ENCODE measurements around the gene VAT1. TPM values are rescaled to one million over a fixed set of nuclear protein-coding genes. Genes with fewer than 3 reads are reported as not detected.

Gene VAT1
- total and polyA plus RNA-seq, 2 of the 13 experiments (the other 11 are each of a cell fraction or from before 2014, with no cell fraction given): 143 to 205 TPM

DNA sequence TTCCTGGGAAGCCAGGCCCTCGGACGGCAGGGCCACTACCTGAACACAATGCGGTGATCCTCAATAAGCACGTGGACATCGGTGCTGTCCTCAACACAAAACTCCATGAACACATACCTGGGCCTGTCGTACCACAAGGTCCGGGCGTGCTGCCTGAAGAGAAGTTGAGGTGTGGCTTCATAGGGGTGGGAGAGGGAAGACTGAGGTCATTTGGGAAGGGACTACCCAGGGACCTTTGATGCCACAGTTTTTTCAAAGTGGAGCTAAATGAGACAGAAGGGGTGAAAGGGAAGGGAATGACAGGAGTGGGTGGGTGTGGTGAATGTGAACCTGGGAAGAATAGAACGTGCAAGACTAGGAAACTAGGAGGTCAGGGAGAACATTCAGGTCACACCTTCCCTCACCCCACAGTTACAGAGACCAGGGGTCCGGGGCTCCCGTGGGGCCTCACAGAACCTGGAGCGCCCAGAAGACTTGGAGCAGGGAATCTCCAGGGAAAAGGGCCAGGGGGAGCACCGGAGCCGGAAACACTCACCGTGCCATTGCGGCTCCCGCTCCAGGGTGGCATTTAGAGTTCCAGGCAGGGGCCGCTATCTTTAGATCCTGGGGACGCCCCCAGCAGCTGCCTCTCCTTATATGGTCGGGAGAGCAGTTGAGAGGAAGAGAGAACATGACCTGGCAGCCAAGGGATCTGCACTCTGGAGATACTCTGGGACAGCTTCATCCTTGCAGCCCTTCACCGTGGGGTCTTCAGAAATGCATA, 42.5 kb downstream of the VAT1 start, which contains the start of gene PTGES3L (continued):
- TF ChIP-seq, protein P1, sequence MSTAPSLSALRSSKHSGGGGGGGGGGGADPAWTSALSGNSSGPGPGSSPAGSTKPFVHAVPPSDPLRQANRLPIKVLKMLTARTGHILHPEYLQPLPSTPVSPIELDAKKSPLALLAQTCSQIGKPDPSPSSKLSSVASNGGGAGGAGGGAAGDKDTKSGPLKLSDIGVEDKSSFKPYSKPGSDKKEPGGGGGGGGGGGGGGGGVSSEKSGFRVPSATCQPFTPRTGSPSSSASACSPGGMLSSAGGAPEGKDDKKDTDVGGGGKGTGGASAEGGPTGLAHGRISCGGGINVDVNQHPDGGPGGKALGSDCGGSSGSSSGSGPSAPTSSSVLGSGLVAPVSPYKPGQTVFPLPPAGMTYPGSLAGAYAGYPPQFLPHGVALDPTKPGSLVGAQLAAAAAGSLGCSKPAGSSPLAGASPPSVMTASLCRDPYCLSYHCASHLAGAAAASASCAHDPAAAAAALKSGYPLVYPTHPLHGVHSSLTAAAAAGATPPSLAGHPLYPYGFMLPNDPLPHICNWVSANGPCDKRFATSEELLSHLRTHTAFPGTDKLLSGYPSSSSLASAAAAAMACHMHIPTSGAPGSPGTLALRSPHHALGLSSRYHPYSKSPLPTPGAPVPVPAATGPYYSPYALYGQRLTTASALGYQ (CRISPR knock-in tag; IDR thresholded peaks at IDR 0.05): no peak
- TF ChIP-seq ZNF7 (CRISPR knock-in tag; IDR thresholded peaks at IDR 0.05) (no peak), POGZ (CRISPR knock-in tag; IDR thresholded peaks at IDR 0.05) (no peak), HDAC2 (CRISPR knock-in tag; IDR thresholded peaks at IDR 0.05) (no peak; the same call in 1 of the 2 replicates), ZNF317 (CRISPR knock-in tag; IDR thresholded peaks at IDR 0.05) (peak; percentile 54; the same call in 1 of the 2 replicates), SKI (IDR thresholded peaks at IDR 0.05; ENCODE audit: partially characterized antibody) (no peak), ZNF619 (CRISPR knock-in tag; IDR thresholded peaks at IDR 0.05) (no peak), ZNF430 (CRISPR knock-in tag; IDR thresholded peaks at IDR 0.05) (peak; percentile 20; the same call in 1 of the 2 replicates), PRPF4 (IDR thresholded peaks at IDR 0.05; ENCODE audit: low read depth, low read length, poor library complexity, severe bottlenecking) (peak; percentile 40)
- TF ChIP-seq, protein P2, sequence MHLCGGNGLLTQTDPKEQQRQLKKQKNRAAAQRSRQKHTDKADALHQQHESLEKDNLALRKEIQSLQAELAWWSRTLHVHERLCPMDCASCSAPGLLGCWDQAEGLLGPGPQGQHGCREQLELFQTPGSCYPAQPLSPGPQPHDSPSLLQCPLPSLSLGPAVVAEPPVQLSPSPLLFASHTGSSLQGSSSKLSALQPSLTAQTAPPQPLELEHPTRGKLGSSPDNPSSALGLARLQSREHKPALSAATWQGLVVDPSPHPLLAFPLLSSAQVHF (CRISPR knock-in tag; IDR thresholded peaks at IDR 0.05): no peak
- TF ChIP-seq, protein P3, sequence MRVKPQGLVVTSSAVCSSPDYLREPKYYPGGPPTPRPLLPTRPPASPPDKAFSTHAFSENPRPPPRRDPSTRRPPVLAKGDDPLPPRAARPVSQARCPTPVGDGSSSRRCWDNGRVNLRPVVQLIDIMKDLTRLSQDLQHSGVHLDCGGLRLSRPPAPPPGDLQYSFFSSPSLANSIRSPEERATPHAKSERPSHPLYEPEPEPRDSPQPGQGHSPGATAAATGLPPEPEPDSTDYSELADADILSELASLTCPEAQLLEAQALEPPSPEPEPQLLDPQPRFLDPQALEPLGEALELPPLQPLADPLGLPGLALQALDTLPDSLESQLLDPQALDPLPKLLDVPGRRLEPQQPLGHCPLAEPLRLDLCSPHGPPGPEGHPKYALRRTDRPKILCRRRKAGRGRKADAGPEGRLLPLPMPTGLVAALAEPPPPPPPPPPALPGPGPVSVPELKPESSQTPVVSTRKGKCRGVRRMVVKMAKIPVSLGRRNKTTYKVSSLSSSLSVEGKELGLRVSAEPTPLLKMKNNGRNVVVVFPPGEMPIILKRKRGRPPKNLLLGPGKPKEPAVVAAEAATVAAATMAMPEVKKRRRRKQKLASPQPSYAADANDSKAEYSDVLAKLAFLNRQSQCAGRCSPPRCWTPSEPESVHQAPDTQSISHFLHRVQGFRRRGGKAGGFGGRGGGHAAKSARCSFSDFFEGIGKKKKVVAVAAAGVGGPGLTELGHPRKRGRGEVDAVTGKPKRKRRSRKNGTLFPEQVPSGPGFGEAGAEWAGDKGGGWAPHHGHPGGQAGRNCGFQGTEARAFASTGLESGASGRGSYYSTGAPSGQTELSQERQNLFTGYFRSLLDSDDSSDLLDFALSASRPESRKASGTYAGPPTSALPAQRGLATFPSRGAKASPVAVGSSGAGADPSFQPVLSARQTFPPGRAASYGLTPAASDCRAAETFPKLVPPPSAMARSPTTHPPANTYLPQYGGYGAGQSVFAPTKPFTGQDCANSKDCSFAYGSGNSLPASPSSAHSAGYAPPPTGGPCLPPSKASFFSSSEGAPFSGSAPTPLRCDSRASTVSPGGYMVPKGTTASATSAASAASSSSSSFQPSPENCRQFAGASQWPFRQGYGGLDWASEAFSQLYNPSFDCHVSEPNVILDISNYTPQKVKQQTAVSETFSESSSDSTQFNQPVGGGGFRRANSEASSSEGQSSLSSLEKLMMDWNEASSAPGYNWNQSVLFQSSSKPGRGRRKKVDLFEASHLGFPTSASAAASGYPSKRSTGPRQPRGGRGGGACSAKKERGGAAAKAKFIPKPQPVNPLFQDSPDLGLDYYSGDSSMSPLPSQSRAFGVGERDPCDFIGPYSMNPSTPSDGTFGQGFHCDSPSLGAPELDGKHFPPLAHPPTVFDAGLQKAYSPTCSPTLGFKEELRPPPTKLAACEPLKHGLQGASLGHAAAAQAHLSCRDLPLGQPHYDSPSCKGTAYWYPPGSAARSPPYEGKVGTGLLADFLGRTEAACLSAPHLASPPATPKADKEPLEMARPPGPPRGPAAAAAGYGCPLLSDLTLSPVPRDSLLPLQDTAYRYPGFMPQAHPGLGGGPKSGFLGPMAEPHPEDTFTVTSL (CRISPR knock-in tag; IDR thresholded peaks at IDR 0.05; ENCODE audit: borderline replicate concordance): 0 out of 2 replicates have a peak, but pooled peaks have one; percentile 39
- TF ChIP-seq, protein P4, sequence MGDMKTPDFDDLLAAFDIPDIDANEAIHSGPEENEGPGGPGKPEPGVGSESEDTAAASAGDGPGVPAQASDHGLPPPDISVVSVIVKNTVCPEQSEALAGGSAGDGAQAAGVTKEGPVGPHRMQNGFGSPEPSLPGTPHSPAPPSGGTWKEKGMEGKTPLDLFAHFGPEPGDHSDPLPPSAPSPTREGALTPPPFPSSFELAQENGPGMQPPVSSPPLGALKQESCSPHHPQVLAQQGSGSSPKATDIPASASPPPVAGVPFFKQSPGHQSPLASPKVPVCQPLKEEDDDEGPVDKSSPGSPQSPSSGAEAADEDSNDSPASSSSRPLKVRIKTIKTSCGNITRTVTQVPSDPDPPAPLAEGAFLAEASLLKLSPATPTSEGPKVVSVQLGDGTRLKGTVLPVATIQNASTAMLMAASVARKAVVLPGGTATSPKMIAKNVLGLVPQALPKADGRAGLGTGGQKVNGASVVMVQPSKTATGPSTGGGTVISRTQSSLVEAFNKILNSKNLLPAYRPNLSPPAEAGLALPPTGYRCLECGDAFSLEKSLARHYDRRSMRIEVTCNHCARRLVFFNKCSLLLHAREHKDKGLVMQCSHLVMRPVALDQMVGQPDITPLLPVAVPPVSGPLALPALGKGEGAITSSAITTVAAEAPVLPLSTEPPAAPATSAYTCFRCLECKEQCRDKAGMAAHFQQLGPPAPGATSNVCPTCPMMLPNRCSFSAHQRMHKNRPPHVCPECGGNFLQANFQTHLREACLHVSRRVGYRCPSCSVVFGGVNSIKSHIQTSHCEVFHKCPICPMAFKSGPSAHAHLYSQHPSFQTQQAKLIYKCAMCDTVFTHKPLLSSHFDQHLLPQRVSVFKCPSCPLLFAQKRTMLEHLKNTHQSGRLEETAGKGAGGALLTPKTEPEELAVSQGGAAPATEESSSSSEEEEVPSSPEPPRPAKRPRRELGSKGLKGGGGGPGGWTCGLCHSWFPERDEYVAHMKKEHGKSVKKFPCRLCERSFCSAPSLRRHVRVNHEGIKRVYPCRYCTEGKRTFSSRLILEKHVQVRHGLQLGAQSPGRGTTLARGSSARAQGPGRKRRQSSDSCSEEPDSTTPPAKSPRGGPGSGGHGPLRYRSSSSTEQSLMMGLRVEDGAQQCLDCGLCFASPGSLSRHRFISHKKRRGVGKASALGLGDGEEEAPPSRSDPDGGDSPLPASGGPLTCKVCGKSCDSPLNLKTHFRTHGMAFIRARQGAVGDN (CRISPR knock-in tag; IDR thresholded peaks at IDR 0.05): peak; percentile 71
